Left lung (tissue), 14 donors: Measurements from ENCODE around the gene EXPH5. TPM values are rescaled to one million over a fixed set of nuclear protein-coding genes. Genes with fewer than 3 reads are reported as not detected.
"Not testable (repeated sequence)": the region's sequence is repeated elsewhere in the genome, so short reads cannot be mapped to it uniquely, and the experiment has no call there.

Experiments
- ATAC-seq: fragments of 200-7000 bp; cut with Tn5 transposase; one replicate; pipeline ENCODE4 v1.9.1; 2020; ENCODE audit warnings: moderate library complexity
- DNase-seq, 4 donors: peaks; one replicate each; pipeline ENCODE4 v3.0.0-alpha.2; 2013 to 2020
- H3K27ac ChIP-seq, 2 donors: fragments of 200-600 bp; sonication (generic) in 1 of 2; one replicate each; pipeline versions ENCODE4 v1.5.0 to v1.8.0; 2020 to 2021
- H3K27me3 ChIP-seq, 2 donors: fragments of 200-600 bp; sonication (generic) in 1 of 2; one replicate each; pipeline versions ENCODE4 v1.5.0 to v1.8.0; 2020 to 2021
- H3K36me3 ChIP-seq, 2 donors: fragments of 200-600 bp; sonication (generic) in 1 of 2; one replicate each; pipeline versions ENCODE4 v1.5.0 to v1.8.0; 2020 to 2021
- H3K4me1 ChIP-seq, 2 donors: fragments of 200-600 bp; one replicate each; pipeline ENCODE4 v1.8.0; 2021
- H3K4me3 ChIP-seq, 2 donors: fragments of 200-600 bp; sonication (generic) in 1 of 2; one replicate each; pipeline versions ENCODE4 v1.5.0 to v1.8.0; 2020 to 2021; ENCODE audit warnings: mild to moderate bottlenecking in 1 of 2
- H3K9me3 ChIP-seq, 2 donors: fragments of 200-600 bp; sonication (generic) in 1 of 2; one replicate each; pipeline versions ENCODE4 v1.5.0 to v1.8.0; 2020 to 2021
- intact Hi-C, 2 donors: fragments of 100-400 bp; cut with DNase I; formaldehyde crosslinking; loops; one replicate each; pipeline versions ENCODE4 v1.11.2 to v1.14.2; 2022
- long read RNA-seq, 12 donors: library from polyadenylated mRNA in 2 of 12; unstranded in 2 of 12; transcript quantifications; one replicate each; pipeline ENCODE4 v2.0.0 and lab custom pipeline, GENCODE V29; 2019 to 2026
- polyA plus RNA-seq, 6 donors: library from polyadenylated mRNA; unstranded; fragments of 120-200 nt; gene quantifications; one replicate each; pipeline ENCODE4 v1.2.1, GENCODE V29; 2013; ENCODE audit not compliant: insufficient read length in 6 of 6
- total RNA-seq, 2 donors: library from RNA; stranded (reverse); fragmentation: NEBNext Ultra II Directional; extraction: Animal tissue kit (Norgen Biotek cat#: 25700); gene quantifications; one replicate each; pipeline ENCODE4 v1.2.1, GENCODE V29; 2021
- TF ChIP-seq, protein P1 (sequence below), 2 donors: fragments of 200-600 bp; sonication (generic) in 1 of 2; IDR thresholded peaks; one replicate each; pipeline versions ENCODE4 v1.5.0 to v1.8.0; 2021; ENCODE audit warnings: antibody characterized with exemption in 2 of 2
- donor health status: DM: no; HTN: yes; CAD: no.
- donor health status: DM: no; HTN: no; CAD: no.

Gene EXPH5, protein sequence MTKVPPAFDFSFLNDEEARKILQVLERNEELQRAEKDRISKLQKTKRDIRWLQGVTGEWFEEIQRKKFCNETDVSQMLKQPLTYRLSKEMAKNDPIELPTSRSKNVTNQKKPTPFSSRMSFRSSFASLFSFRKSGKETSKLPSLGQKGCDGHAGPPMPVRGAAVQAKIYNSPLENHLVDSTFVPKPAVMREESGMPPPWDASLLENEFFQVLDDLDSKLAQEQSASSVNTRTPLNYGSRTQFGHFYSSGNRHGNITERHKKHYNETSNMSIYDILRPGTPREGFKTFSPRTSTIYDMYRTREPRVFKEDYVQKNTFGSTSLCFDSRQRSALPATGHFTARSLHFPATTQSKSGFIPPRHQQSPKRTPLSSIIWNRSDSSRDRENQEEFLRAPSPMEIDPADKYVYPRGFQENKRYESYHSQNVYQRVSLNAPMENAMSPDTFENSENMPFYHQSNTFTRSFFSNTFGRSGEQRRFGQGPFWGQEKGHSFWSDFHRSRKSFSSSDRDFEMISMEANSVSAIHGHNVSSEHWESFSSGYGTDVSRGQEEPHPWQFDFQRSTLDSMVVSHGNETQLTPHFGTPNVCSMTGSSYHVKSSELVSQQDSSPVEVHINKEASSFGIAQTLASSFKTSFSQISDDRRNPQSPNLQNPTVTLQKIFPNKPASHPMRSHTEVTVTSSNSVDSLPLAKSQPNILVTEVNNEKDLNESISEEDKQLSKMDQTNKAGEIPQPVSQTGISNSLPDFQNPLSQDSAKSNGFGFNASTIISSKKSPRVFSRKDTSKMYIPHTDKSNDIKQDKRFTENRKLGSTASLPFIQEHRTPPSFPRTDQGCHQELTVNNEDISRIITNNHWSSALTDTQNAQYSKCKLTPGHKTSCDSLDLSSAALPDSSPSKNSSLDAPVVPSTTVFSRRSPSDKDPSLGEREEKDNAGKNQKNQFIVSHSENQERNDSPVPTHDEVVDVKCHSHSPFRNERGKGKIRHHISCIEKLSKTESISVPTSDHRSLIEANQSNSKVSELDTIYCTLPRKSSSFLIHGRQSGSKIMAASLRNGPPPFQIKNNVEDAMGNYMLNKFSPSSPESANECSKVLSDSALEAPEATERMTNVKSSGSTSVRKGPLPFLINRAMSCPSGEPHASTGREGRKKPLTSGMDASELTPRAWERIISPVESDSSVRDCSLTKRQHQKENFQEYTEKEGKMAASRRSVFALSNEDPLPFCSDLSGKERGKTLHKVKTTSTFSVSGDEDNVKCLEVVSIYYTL (N-terminal part only)
- 10 to 100 TPM; 27.7 to 31.7 TPM for total RNA-seq
- polyA plus RNA-seq, result 10 to 100 TPM in 2 of 6 donors, 1 to 10 TPM in 4; 7.4 to 11.6 (median 8.6) TPM
- long read RNA-seq, donor 1, full-length matches to known transcripts, result 2 of 2 reads
- long read RNA-seq, donor 1, partial matches to known transcripts, result 0 of 2 reads
- long read RNA-seq, donor 1, other reads (novel, unspliced or antisense), result 0 of 2 reads
- long read RNA-seq, donor 2, result 0 reads
- long read RNA-seq, donor 3, result 0 reads
- long read RNA-seq, donor 4, full-length matches to known transcripts, result 2 of 6 reads
- long read RNA-seq, donor 4, partial matches to known transcripts, result 1 of 6 reads
- long read RNA-seq, donor 4, other reads (novel, unspliced or antisense), result 3 of 6 reads
- long read RNA-seq, donor 5, full-length matches to known transcripts, result 2 of 2 reads
- long read RNA-seq, donor 5, partial matches to known transcripts, result 0 of 2 reads
- long read RNA-seq, donor 5, other reads (novel, unspliced or antisense), result 0 of 2 reads
- long read RNA-seq, donor 6, result 0 reads
- long read RNA-seq, donor 7, result 0 reads
- long read RNA-seq, donor 8, full-length matches to known transcripts, result 2 of 2 reads
- long read RNA-seq, donor 8, partial matches to known transcripts, result 0 of 2 reads
- long read RNA-seq, donor 8, other reads (novel, unspliced or antisense), result 0 of 2 reads
- long read RNA-seq, donor 9, result 0 reads
- long read RNA-seq, donor 10, partial matches to known transcripts, result 1 of 2 reads
- long read RNA-seq, donor 10, other reads (novel, unspliced or antisense), result 1 of 2 reads
- long read RNA-seq, donor 11, result 0 reads
- long read RNA-seq, donor 12, full-length matches to known transcripts, result 3 of 21 reads
- long read RNA-seq, donor 12, partial matches to known transcripts, result 18 of 21 reads
- long read RNA-seq, donor 12, other reads (novel, unspliced or antisense), result 0 of 21 reads

DNA sequence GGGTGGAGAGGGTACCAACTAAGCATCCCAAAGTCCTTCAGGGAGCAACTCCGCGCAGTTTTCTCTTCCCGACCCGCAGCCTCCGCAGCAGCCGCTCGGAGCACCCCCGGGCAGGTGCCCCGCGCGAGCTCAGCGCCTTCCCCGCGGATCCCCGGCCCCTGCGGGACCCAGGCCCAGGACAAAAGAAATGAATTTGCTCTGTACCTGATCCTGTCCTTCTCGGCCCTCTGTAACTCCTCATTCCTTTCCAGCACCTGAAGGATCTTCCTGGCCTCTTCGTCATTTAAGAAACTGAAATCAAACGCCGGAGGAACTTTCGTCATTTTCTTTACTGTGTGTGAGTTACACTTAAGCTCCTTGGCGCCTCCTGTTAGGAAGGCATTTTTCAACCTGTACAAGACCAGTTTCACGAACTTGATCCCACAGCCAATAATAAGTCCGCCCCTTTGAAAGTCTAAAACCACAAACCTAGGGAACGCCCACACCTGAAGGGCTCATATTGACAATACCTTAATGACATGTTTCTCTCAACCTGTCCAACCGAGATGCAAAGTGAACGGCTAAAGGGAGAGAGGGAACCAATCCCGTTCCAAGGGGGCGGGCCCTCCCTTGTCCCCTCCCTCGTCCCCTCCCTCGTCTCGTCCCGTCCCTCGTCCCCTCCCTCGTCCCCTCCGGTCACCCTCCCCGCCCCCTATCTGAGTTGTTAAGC is at the start of gene EXPH5:
TSS of gene EXPH5 (minus strand) at position 555 of the 709 bp plus-strand sequence. CDS start at position 323, 232 bp downstream.
- ATAC-seq, result peak; percentile 96
- Histone ChIP-seq H3K4me3 (peak within 1 kb of the TSS; percentile 54 to 61), H3K36me3 (no peaks in the 10 kb centered on the region), H3K9me3 (no peaks in the 10 kb centered on the region), H3K27me3 (peaks cover 0 to 23% of the 10 kb centered on the region in 2 donors), H3K27ac (peak within 1 kb of the TSS; percentile 74), H3K4me1 (peaks cover 0 to 13% of the 10 kb centered on the region in 2 donors)
- TF ChIP-seq, protein P1, sequence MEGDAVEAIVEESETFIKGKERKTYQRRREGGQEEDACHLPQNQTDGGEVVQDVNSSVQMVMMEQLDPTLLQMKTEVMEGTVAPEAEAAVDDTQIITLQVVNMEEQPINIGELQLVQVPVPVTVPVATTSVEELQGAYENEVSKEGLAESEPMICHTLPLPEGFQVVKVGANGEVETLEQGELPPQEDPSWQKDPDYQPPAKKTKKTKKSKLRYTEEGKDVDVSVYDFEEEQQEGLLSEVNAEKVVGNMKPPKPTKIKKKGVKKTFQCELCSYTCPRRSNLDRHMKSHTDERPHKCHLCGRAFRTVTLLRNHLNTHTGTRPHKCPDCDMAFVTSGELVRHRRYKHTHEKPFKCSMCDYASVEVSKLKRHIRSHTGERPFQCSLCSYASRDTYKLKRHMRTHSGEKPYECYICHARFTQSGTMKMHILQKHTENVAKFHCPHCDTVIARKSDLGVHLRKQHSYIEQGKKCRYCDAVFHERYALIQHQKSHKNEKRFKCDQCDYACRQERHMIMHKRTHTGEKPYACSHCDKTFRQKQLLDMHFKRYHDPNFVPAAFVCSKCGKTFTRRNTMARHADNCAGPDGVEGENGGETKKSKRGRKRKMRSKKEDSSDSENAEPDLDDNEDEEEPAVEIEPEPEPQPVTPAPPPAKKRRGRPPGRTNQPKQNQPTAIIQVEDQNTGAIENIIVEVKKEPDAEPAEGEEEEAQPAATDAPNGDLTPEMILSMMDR (IDR thresholded peaks at IDR 0.05), result no peak
- intact Hi-C loops, result no loop called here
- DNase-seq, result peak; percentile 75 to 94 (median 93)

DNA sequence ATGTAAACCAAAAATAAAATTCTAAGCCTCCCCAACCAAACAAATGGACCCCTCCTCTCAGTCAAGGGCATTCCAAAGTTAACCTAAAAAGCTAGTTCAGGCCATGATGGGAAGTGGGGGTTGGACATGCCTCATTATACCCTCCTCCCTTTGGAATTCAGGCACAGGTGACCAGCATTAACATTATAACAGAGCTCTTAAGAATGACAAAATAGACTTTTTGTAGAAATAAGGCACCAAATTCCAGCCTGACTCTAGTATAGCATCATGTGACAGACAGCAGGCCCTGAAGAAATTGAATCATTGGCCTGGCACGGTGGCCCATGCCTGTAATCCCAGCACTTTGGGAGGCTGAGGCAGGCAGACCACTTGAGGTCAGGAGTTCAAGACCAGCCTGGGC is 48.2 kb upstream of the EXPH5 start:
- H3K27me3 ChIP-seq, intact Hi-C loops, ATAC-seq, H3K4me1 ChIP-seq, H3K9me3 ChIP-seq, H3K4me3 ChIP-seq, DNase-seq, H3K36me3 ChIP-seq, H3K27ac ChIP-seq: not testable (repeated sequence)

DNA sequence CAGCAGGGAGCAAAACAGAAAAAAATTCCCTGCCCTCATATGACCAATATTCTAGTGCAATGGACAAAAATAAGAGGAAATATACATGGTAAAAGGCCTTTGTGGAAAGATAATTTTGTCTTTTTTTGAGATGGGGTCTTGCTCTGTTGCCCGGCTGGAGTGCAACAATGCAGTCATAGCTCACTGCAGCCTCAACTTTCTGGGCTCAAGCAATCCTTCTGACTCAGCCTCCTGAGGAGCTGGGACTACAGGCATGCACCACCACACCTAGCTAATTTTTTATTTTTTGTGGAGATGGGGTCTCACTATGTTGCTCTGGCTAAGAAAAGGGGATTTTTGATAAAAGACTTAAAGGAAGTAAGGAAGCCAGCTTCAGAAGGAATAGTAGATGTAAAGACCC is 45.6 kb upstream of the EXPH5 start:
- no peaks in the 10 kb centered on the region for H3K27me3 ChIP-seq
- H3K27ac ChIP-seq, result no peak overlapping the region
- H3K4me1 ChIP-seq, result no peaks in the 10 kb centered on the region
- ATAC-seq (no peak), DNase-seq (no peak)
- no peaks in the 10 kb centered on the region for H3K9me3 ChIP-seq
- TF ChIP-seq, protein P1 (IDR thresholded peaks at IDR 0.05), result no peak
- intact Hi-C loops, result no loop called here
- H3K36me3 ChIP-seq, result no peaks in the 10 kb centered on the region
- no peak overlapping the region for H3K4me3 ChIP-seq

DNA sequence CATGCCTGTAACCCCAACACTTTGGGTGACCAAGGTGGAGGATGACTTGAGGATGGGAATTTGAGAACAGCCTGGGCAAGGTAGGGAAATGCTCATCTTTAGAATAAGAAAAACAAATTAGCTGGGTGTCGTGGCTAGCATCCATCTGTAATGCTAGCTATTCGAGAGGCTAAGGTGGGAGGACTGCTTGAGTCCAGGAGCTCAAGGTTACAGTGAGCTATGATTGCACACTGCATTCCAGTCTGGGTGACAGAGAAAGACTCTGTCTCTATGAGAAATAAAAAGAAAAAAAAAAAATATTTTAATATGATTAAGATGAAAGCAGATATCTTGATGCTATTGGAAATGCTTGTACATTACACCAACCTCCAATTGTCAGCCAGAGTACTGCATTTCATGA is 42.7 kb upstream of the EXPH5 start:
- H3K27me3 ChIP-seq, result no peaks in the 10 kb centered on the region
- no peaks in the 10 kb centered on the region for H3K36me3 ChIP-seq
- no peaks in the 10 kb centered on the region for H3K4me1 ChIP-seq
- ATAC-seq (no peak), DNase-seq (no peak)
- H3K9me3 ChIP-seq, result no peaks in the 10 kb centered on the region
- H3K27ac ChIP-seq, result no peak overlapping the region
- TF ChIP-seq, protein P1 (IDR thresholded peaks at IDR 0.05), result no peak
- no peak overlapping the region for H3K4me3 ChIP-seq
- intact Hi-C loops, result no loop called here
